Lower leg skin (tissue), 3 donors: ENCODE results near the gene DDO.

Experiments
- POLR2A ChIP-seq, 2 donors: fragments of 450-650 bp; IDR thresholded peaks; one replicate each; pipeline ENCODE4 v1.6.1; 2016 to 2017; ENCODE audit warnings: antibody characterized with exemption in 2 of 2, mild to moderate bottlenecking in 1 of 2, moderate library complexity in 1 of 2
- TF ChIP-seq, protein P1 (sequence below), 3 donors: fragments of 450-650 bp; IDR thresholded peaks; one replicate each; pipeline ENCODE4 v1.5.1; 2016; ENCODE audit warnings: antibody characterized with exemption in 3 of 3, mild to moderate bottlenecking in 3 of 3, moderate library complexity in 2 of 3

DNA sequence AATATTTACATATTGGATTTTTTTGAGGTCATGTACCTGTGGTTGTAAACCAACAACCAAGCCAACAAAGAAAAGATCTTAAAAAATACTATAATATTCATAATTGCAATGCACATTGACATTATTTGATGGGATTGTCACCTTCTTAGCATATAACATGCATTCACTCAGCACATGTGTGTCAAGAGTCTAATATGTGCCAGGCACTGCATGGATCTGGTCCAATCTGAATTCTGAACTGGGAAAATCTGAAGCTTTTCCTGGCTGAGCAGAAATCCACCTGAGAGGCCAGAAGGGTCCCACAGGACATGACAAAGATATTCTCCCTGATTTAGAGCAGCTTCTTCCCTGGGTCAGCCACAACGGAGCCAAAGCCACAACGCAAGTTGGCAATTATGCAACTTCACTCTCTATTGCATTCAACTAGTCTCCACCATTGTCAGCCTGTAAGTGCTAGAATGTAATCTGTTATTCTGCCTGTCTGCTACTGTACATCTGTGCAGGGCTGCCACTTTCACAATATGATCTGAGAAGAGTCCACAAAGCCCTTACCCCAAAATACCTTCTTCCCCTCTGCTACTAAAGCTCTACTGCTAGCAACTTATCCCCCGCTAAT lies 17.0 kb upstream of the DDO start:
- TF ChIP-seq, protein P1, sequence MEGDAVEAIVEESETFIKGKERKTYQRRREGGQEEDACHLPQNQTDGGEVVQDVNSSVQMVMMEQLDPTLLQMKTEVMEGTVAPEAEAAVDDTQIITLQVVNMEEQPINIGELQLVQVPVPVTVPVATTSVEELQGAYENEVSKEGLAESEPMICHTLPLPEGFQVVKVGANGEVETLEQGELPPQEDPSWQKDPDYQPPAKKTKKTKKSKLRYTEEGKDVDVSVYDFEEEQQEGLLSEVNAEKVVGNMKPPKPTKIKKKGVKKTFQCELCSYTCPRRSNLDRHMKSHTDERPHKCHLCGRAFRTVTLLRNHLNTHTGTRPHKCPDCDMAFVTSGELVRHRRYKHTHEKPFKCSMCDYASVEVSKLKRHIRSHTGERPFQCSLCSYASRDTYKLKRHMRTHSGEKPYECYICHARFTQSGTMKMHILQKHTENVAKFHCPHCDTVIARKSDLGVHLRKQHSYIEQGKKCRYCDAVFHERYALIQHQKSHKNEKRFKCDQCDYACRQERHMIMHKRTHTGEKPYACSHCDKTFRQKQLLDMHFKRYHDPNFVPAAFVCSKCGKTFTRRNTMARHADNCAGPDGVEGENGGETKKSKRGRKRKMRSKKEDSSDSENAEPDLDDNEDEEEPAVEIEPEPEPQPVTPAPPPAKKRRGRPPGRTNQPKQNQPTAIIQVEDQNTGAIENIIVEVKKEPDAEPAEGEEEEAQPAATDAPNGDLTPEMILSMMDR (IDR thresholded peaks at IDR 0.05): no peak
- TF ChIP-seq POLR2A (IDR thresholded peaks at IDR 0.05): no peak
